H1 (cell line): ENCODE results near the gene CCDC185. TPM values are rescaled to one million over a fixed set of nuclear protein-coding genes. Genes with fewer than 3 reads are reported as not detected.
A peak's percentile ranks its signal among the peaks of the same experiment; 100 is the strongest.

Experiments
- CTCF ChIA-PET: fragments of 300-600 bp; sonication (Branson Sonifier 250); formaldehyde crosslinking; loops from one replicate; lab custom pipeline; 2021; ENCODE audit not compliant: partially characterized antibody; lab: Charles Lee
- POLR2A ChIA-PET: fragments of 300-600 bp; sonication (Branson Sonifier 250); formaldehyde crosslinking; loops from one replicate; lab custom pipeline; 2021; ENCODE audit warnings: inconsistent platforms; ENCODE audit not compliant: partially characterized antibody; lab: Charles Lee
- DNase-seq, 2 experiments: peaks; one replicate each; pipeline versions ENCODE4 v3.0.0 to v3.0.0-alpha.2; 2010 to 2022; ENCODE audit warnings: low spot score in 2 of 2, low read depth in 1 of 2, mixed read lengths in 1 of 2
- FAIRE-seq: peaks from 2 replicates; lab custom pipeline; 2011; peaks lifted over from hg19 to GRCh38; lab: Jason Lieb, UNC
- H2AFZ ChIP-seq: 2 replicates; pipeline ENCODE4 v1.8.1; 2012; ENCODE audit warnings: low read length, inconsistent platforms
- H2AK5ac ChIP-seq: 2 replicates; pipeline ENCODE4 v1.6.1; 2013; ENCODE audit warnings: low read depth, low read length
- H2BK120ac ChIP-seq: replicated peaks from 2 replicates; pipeline ENCODE3; 2013; ENCODE audit warnings: low read depth, low read length, inconsistent platforms
- H2BK12ac ChIP-seq: 2 replicates; pipeline ENCODE4 v1.6.1; 2013; ENCODE audit warnings: low read depth, low read length
- H2BK15ac ChIP-seq: 2 replicates; pipeline ENCODE4 v1.6.1; 2013; ENCODE audit warnings: low read length
- H2BK20ac ChIP-seq: 2 replicates; pipeline ENCODE4 v1.6.1; 2013; ENCODE audit warnings: low read length
- H2BK5ac ChIP-seq: 2 replicates; pipeline ENCODE4 v1.6.1; 2013; ENCODE audit warnings: low read depth, low read length
- H3K14ac ChIP-seq: 2 replicates; pipeline ENCODE4 v1.6.1; 2013; ENCODE audit warnings: inconsistent platforms; ENCODE audit not compliant: insufficient read length
- H3K18ac ChIP-seq: 2 replicates; pipeline ENCODE4 v1.6.1; 2013; ENCODE audit warnings: low read length; ENCODE audit errors: extremely low read depth
- H3K23ac ChIP-seq: 2 replicates; pipeline ENCODE4 v1.6.1; 2013; ENCODE audit warnings: inconsistent platforms; ENCODE audit not compliant: insufficient read length
- H3K23me2 ChIP-seq: 2 replicates; pipeline ENCODE4 v1.6.1; 2013; ENCODE audit warnings: low read depth, low read length
- H3K27ac ChIP-seq: 2 replicates; pipeline ENCODE4 v1.6.1; 2011; ENCODE audit warnings: low read depth, low read length, inconsistent platforms
- H3K27me3 ChIP-seq, 4 experiments: replicated peaks in 1 of 4; 1 replicate in 1 of 4; 2 replicates in 3 of 4; pipeline versions ENCODE4 v1.6.1 to v1.8.1; 2011 to 2013; ENCODE audit warnings: low read length in 3 of 4, mild to moderate bottlenecking in 3 of 4, inconsistent platforms in 2 of 4, mixed read lengths in 2 of 4, moderate library complexity in 1 of 4; ENCODE audit not compliant: control insufficient read depth in 3 of 4, insufficient read depth in 3 of 4; ENCODE audit errors: extremely low read depth in 1 of 4
- H3K36me3 ChIP-seq, 4 experiments: 2 replicates each; pipeline versions ENCODE4 v1.6.1 to v1.8.1; 2011 to 2013; ENCODE audit warnings: mild to moderate bottlenecking in 4 of 4, low read length in 3 of 4, moderate library complexity in 2 of 4, control low read depth in 1 of 4, inconsistent platforms in 1 of 4; ENCODE audit not compliant: insufficient read depth in 4 of 4, control insufficient read depth in 2 of 4
- H3K4ac ChIP-seq: replicated peaks from 2 replicates; pipeline ENCODE3; 2013; ENCODE audit warnings: low read length, low read depth, mixed read lengths, inconsistent platforms; ENCODE audit not compliant: insufficient read length
- H3K4me1 ChIP-seq, 4 experiments: replicated peaks in 1 of 4; 1 replicate in 1 of 4; 2 replicates in 3 of 4; pipeline versions ENCODE4 v1.6.1 to v1.8.1; 2011 to 2013; ENCODE audit warnings: low read length in 3 of 4, inconsistent platforms in 2 of 4, mixed read lengths in 1 of 4; ENCODE audit not compliant: insufficient read depth in 4 of 4, control insufficient read depth in 3 of 4
- H3K4me2 ChIP-seq, 2 experiments: 2 replicates each; pipeline versions ENCODE4 v1.6.1 to v1.8.1; 2011 to 2013; ENCODE audit warnings: low read depth in 2 of 2, low read length in 2 of 2, control low read depth in 1 of 2, inconsistent platforms in 1 of 2, mild to moderate bottlenecking in 1 of 2; ENCODE audit not compliant: insufficient read depth in 1 of 2
- H3K4me3 ChIP-seq, 4 experiments: fragments of 200-600, 300-600 bp in 1 of 4; sonication (generic), shearing (Covaris generic), sonication (Bioruptor Twin) in 1 of 4; 2 replicates each; pipeline versions ENCODE4 v1.5.1 to v1.8.1; 2011 to 2016; ENCODE audit warnings: low read length in 4 of 4, low read depth in 3 of 4, control low read depth in 2 of 4, inconsistent platforms in 2 of 4, mild to moderate bottlenecking in 2 of 4, mixed read lengths in 1 of 4, moderate library complexity in 1 of 4; ENCODE audit not compliant: insufficient read depth in 2 of 4; ENCODE audit errors: extremely low read depth in 1 of 4
- H3K56ac ChIP-seq: replicated peaks from 2 replicates; pipeline ENCODE3; 2013; ENCODE audit warnings: low read depth, mild to moderate bottlenecking, mixed read lengths, low read length, inconsistent platforms; ENCODE audit not compliant: insufficient read length
- H3K79me1 ChIP-seq: 2 replicates; pipeline ENCODE4 v1.6.1; 2013; ENCODE audit warnings: low read depth, low read length, control low read depth
- H3K79me2 ChIP-seq, 2 experiments: 2 replicates each; pipeline versions ENCODE4 v1.6.1 to v1.8.1; 2012 to 2013; ENCODE audit warnings: low read length in 2 of 2, mild to moderate bottlenecking in 2 of 2, inconsistent platforms in 1 of 2; ENCODE audit not compliant: insufficient read depth in 2 of 2, control insufficient read depth in 1 of 2
- H3K9ac ChIP-seq, 4 experiments: replicated peaks in 1 of 4; 1 replicate in 1 of 4; 2 replicates in 3 of 4; pipeline versions ENCODE4 v1.6.1 to v1.8.1; 2011 to 2013; ENCODE audit warnings: low read depth in 3 of 4, low read length in 3 of 4, control low read depth in 2 of 4, mild to moderate bottlenecking in 2 of 4, moderate library complexity in 2 of 4, inconsistent platforms in 1 of 4; ENCODE audit errors: extremely low read depth in 1 of 4
- H3K9me3 ChIP-seq, 2 experiments: 2 replicates each; pipeline versions ENCODE4 v1.6.1 to v1.8.1; 2012 to 2013; ENCODE audit warnings: mild to moderate bottlenecking in 2 of 2, moderate library complexity in 2 of 2, control low read depth in 1 of 2, inconsistent platforms in 1 of 2, low read depth in 1 of 2, low read length in 1 of 2, mixed read lengths in 1 of 2; ENCODE audit not compliant: insufficient read depth in 2 of 2
- H4K20me1 ChIP-seq, 2 experiments: replicated peaks in 1 of 2; 2 replicates each; pipeline versions ENCODE3 to v1.8.1; 2011 to 2013; ENCODE audit warnings: inconsistent platforms in 2 of 2, low read length in 2 of 2, mild to moderate bottlenecking in 1 of 2; ENCODE audit not compliant: insufficient read depth in 2 of 2, control insufficient read depth in 1 of 2
- H4K5ac ChIP-seq: 2 replicates; pipeline ENCODE4 v1.6.1; 2013; ENCODE audit warnings: low read length, low read depth, mixed read lengths, inconsistent platforms; ENCODE audit not compliant: insufficient read length
- H4K8ac ChIP-seq: 2 replicates; pipeline ENCODE4 v1.8.0; 2013; ENCODE audit warnings: mild to moderate bottlenecking, moderate library complexity, low read length, inconsistent platforms; ENCODE audit not compliant: insufficient read depth; ENCODE audit errors: extremely low read depth
- H4K91ac ChIP-seq: replicated peaks from 2 replicates; pipeline ENCODE3; 2013; ENCODE audit warnings: low read length, mixed read lengths, inconsistent platforms; ENCODE audit not compliant: insufficient read length
- ATF2 ChIP-seq: IDR thresholded peaks from 2 replicates; pipeline ENCODE4 v1.6.1; 2012; ENCODE audit warnings: low read length, inconsistent platforms
- HDAC6 ChIP-seq: IDR thresholded peaks from one replicate; pipeline ENCODE4 v1.7.1; 2012; ENCODE audit warnings: low read depth, mild to moderate bottlenecking, inconsistent platforms, low read length, moderate library complexity
- JUND ChIP-seq: IDR thresholded peaks from 2 replicates; pipeline ENCODE4 v1.6.1; 2011; ENCODE audit warnings: mild to moderate bottlenecking, improper control_type of control experiment, low read length
- NANOG ChIP-seq: IDR thresholded peaks from 2 replicates; pipeline ENCODE4 v1.6.1; 2011; ENCODE audit warnings: low read length, low read depth, mild to moderate bottlenecking, inconsistent platforms; ENCODE audit not compliant: insufficient read depth, poor library complexity, severe bottlenecking
- RFX5 ChIP-seq: IDR thresholded peaks from 2 replicates; pipeline ENCODE4 v1.6.1; 2011; ENCODE audit warnings: low read depth, low read length, improper control_type of control experiment, borderline replicate concordance
- RXRA ChIP-seq: IDR thresholded peaks from 2 replicates; pipeline ENCODE4 v1.6.1; 2011; ENCODE audit warnings: low read depth, mild to moderate bottlenecking, low read length, moderate library complexity; ENCODE audit not compliant: insufficient read depth
- ZNF274 ChIP-seq: IDR thresholded peaks from 2 replicates; pipeline ENCODE4 v1.7.0; 2012; ENCODE audit warnings: low read length, borderline replicate concordance; ENCODE audit errors: extremely low read depth
- WGBS, 2 experiments: shearing (Covaris generic) in 1 of 2; methylation state at CpG; one replicate each; pipeline versions ENCODE4 v1.1.6 to v1.1.7; 2013 to 2015; ENCODE audit warnings: low lambda C conversion rate in 2 of 2, mixed read lengths in 2 of 2, inconsistent platforms in 1 of 2, low coverage in 1 of 2, missing lambda C conversion rate in 1 of 2; ENCODE audit not compliant: insufficient replicate concordance in 2 of 2, insufficient coverage in 1 of 2, insufficient read length in 1 of 2; ENCODE audit errors: extremely low coverage in 1 of 2, missing lambda C conversion rate in 1 of 2; 5-methylcytosine and 5-hydroxymethylcytosine counted together
- polyA plus RNA-seq, 7 experiments: library from polyadenylated mRNA; depleted of rRNA in 3 of 7; stranded (reverse) in 5 of 7; unstranded in 2 of 7; fragments of >200 nt in 5 of 7; fragments of 200-250 nt in 2 of 7; gene quantifications; 1 replicate in 5 of 7; 2 replicates in 1 of 7; 4 replicates in 1 of 7; pipeline versions ENCODE4 v1.2.1 to v1.2.3, GENCODE V29; 2011 to 2013; ENCODE audit warnings: missing spikeins in 2 of 7, mixed read lengths in 2 of 7
- total RNA-seq: library from RNA; stranded (reverse); fragmentation: NEBNext Ultra II Directional; extraction: Animal tissue kit (Norgen Biotek cat#: 25700); gene quantifications from 2 replicates; pipeline ENCODE4 v1.2.1, GENCODE V29; 2021

CCDC185 gene
- total and polyA plus RNA-seq, 2 of the 8 experiments (the other 6 are each of a cell fraction or from before 2014, with no cell fraction given), result not detected

GRCh38 chr1:223421676-223422075, 28.5 kb downstream of the CCDC185 start:
- Histone ChIP-seq H3K56ac (no peak overlapping the region), H4K20me1 (no peaks in the 10 kb centered on the region), H3K9me3 (no peaks in the 10 kb centered on the region), H2BK5ac (no peak overlapping the region), H3K18ac (no peak overlapping the region), H3K36me3 (no peaks in the 10 kb centered on the region), H2BK12ac (no peak overlapping the region), H3K9ac (no peak overlapping the region), H3K27ac (no peak overlapping the region), H4K91ac (no peak overlapping the region), H2AFZ (peak overlapping the region; percentile 55; the same call in 1 of the 2 replicates), H3K4me2 (no peak overlapping the region), H3K4me1 (peaks cover 0 to 2% (median under 1%) of the 10 kb centered on the region in 4 experiments; a peak in 1 of 7 replicates), H4K8ac (no peak overlapping the region), H3K4ac (no peak overlapping the region), H2BK15ac (peak overlapping the region; percentile 49; the same call in 1 of the 2 replicates), H2BK120ac (no peak overlapping the region), H2BK20ac (no peak overlapping the region), H3K79me1 (no peaks in the 10 kb centered on the region), H3K23me2 (no peaks in the 10 kb centered on the region), H3K4me3 (no peak overlapping the region), H3K14ac (no peak overlapping the region), H3K23ac (no peak overlapping the region), H3K79me2 (no peaks in the 10 kb centered on the region), H4K5ac (no peak overlapping the region), H3K27me3 (no peaks in the 10 kb centered on the region), H2AK5ac (no peak overlapping the region)
- TF ChIP-seq RXRA (no peak), NANOG (no peak), HDAC6 (no peak), ATF2 (no peak), RFX5 (no peak), JUND (no peak), ZNF274 (no peak)
- POLR2A ChIA-PET, result interaction anchor here (1.4 kb wide), 1 partner anchor 10 kb away, joined by 3 read pairs; no protein-coding TSS in a partner anchor
- FAIRE-seq (no peak), DNase-seq (no peak)
- WGBS, 2 experiments, result 38% methylated on average over 2 of the region's 2 CpGs; no CpG with 5 or more reads in 1 of the 2 experiments
- CTCF ChIA-PET, result no interaction called here
